Left colon (tissue), 2 donors: ENCODE results near the gene SHISA9. TPM values are rescaled to one million over a fixed set of nuclear protein-coding genes. Genes with fewer than 3 reads are reported as not detected.
"Not testable (repeated sequence)": the region's sequence is repeated elsewhere in the genome, so short reads cannot be mapped to it uniquely, and the experiment has no call there.

Experiments
- ATAC-seq: fragments of 200-7000 bp; cut with Tn5 transposase; one replicate; pipeline ENCODE4 v1.9.1; 2020; ENCODE audit warnings: mild to moderate bottlenecking, moderate library complexity
- DNase-seq, 2 donors: peaks; one replicate each; pipeline ENCODE4 v3.0.0-alpha.2; 2020
- intact Hi-C, 2 donors: fragments of 100-400 bp; cut with DNase I in 1 of 2; cut with micrococcal nuclease in 1 of 2; formaldehyde crosslinking; loops; one replicate each; pipeline versions ENCODE4 v1.11.2 to v1.14.0; 2022; cut with DNase I, micrococcal nuclease
- long read RNA-seq: library from polyadenylated mRNA; unstranded; transcript quantifications from one replicate; pipeline ENCODE4 v2.0.0, GENCODE V29; 2021
- total RNA-seq, 2 donors: library from RNA; stranded (reverse); fragmentation: NEBNext Ultra II Directional; extraction: Animal tissue kit (Norgen Biotek cat#: 25700); gene quantifications; one replicate each; pipeline ENCODE4 v1.2.1, GENCODE V29; 2021
- donor health status: DM: no; HTN: no; CAD: no.
- donor health status: DM: yes; HTN: yes; CAD: no.

Gene SHISA9
- 1 to 10 TPM; 1.5 to 2.3 TPM for total RNA-seq
- long read RNA-seq = 0 reads

GRCh38 chr16:12901597-12902461 is at the start of gene SHISA9:
TSS of gene SHISA9 (plus strand) at chr16:12901598.
- intact Hi-C loops = no loop called here
- no peak for ATAC-seq
- DNase-seq = no peak

GRCh38 chr16:12853972-12854371 is 47.4 kb upstream of the SHISA9 start:
- ATAC-seq = no peak

GRCh38 chr16:12857435-12857834 is 44.0 kb upstream of the SHISA9 start:
- DNase-seq, intact Hi-C loops: not testable (repeated sequence)

More at GRCh38 chr16:12853972-12854371, 47.4 kb upstream of the SHISA9 start:
- intact Hi-C loops = no loop called here
- no peak for DNase-seq

GRCh38 chr16:12862327-12862726 is 39.1 kb upstream of the SHISA9 start:
- DNase-seq = no peak
- ATAC-seq = no peak
- intact Hi-C loops = no loop called here

More at GRCh38 chr16:12857435-12857834, 44.0 kb upstream of the SHISA9 start:
- not testable (repeated sequence) for ATAC-seq

GRCh38 chr16:12862941-12863340 is 38.5 kb upstream of the SHISA9 start:
- intact Hi-C loops = no loop called here
- DNase-seq (no peak), ATAC-seq (no peak)

- no peak for ATAC-seq
- intact Hi-C loops = no loop called here
These were observed 34.3 kb upstream of the SHISA9 start for GRCh38 chr16:12866981-12867551.

GRCh38 chr16:12868169-12868568 is 33.2 kb upstream of the SHISA9 start:
- no peak for ATAC-seq
- DNase-seq = no peak
- intact Hi-C loops = no loop called here

More at GRCh38 chr16:12866981-12867551, 34.3 kb upstream of the SHISA9 start:
- no peak for DNase-seq

- no peak for ATAC-seq
- intact Hi-C loops = no loop called here
These were observed 32.6 kb upstream of the SHISA9 start for GRCh38 chr16:12868788-12869187.

GRCh38 chr16:12869698-12870427 is 31.5 kb upstream of the SHISA9 start:
- intact Hi-C loops = no loop called here
- no peak for DNase-seq
- ATAC-seq = no peak

More at GRCh38 chr16:12868788-12869187, 32.6 kb upstream of the SHISA9 start:
- DNase-seq = no peak

- DNase-seq (no peak), ATAC-seq (no peak)
- intact Hi-C loops = no loop called here
These were observed 29.6 kb upstream of the SHISA9 start for GRCh38 chr16:12871784-12872183.

GRCh38 chr16:12874186-12874585 is 27.2 kb upstream of the SHISA9 start:
- DNase-seq (no peak), ATAC-seq (no peak)
- intact Hi-C loops = no loop called here

GRCh38 chr16:12876778-12877177 is 24.6 kb upstream of the SHISA9 start:
- ATAC-seq (no peak), DNase-seq (no peak)

GRCh38 chr16:12878973-12879372 is 22.4 kb upstream of the SHISA9 start:
- DNase-seq (no peak), ATAC-seq (no peak)
- intact Hi-C loops = no loop called here

More at GRCh38 chr16:12876778-12877177, 24.6 kb upstream of the SHISA9 start:
- intact Hi-C loops = no loop called here

GRCh38 chr16:12879812-12880211 is 21.6 kb upstream of the SHISA9 start:
- ATAC-seq (no peak), DNase-seq (no peak)
- intact Hi-C loops = no loop called here

- intact Hi-C loops = no loop called here
- ATAC-seq (no peak), DNase-seq (no peak)
These were observed 20.2 kb upstream of the SHISA9 start for GRCh38 chr16:12881182-12881581.

GRCh38 chr16:12881740-12882139 is 19.7 kb upstream of the SHISA9 start:
- DNase-seq (no peak), ATAC-seq (no peak)
- intact Hi-C loops = no loop called here

GRCh38 chr16:12885742-12886141 is 15.7 kb upstream of the SHISA9 start:
- DNase-seq (no peak), ATAC-seq (no peak)

GRCh38 chr16:12891836-12892235 is 9.6 kb upstream of the SHISA9 start:
- ATAC-seq (no peak), DNase-seq (no peak)
- intact Hi-C loops = no loop called here

More at GRCh38 chr16:12885742-12886141, 15.7 kb upstream of the SHISA9 start:
- intact Hi-C loops = no loop called here

GRCh38 chr16:12893050-12893750 is 8.2 kb upstream of the SHISA9 start:
- intact Hi-C loops = no loop called here
- DNase-seq (no peak), ATAC-seq (no peak)
